GM19099 (cell line): Measurements from ENCODE around the gene POLD2.

Experiments
- POLR2A ChIP-seq: IDR thresholded peaks from 3 replicates; pipeline ENCODE4 v1.6.1; 2011; ENCODE audit warnings: low read depth; ENCODE audit not compliant: insufficient read length; ENCODE audit errors: extremely low read depth

The POLD2 gene

GRCh38 chr7:44104860-44105771 lies 18.2 kb downstream of the POLD2 start:
- TF ChIP-seq POLR2A: no peak

- TF ChIP-seq POLR2A: no peak
Measured at GRCh38 chr7:44103923-44104859, 19.2 kb downstream of the POLD2 start, which contains the start of gene AEBP1. TSS of gene AEBP1 (plus strand) at chr7:44104345. CDS start at chr7:44104666, 321 bp downstream.

- TF ChIP-seq POLR2A: no peak
Measured at GRCh38 chr7:44103566-44103922, 19.8 kb downstream of the POLD2 start.

- no peak for TF ChIP-seq POLR2A
Measured at GRCh38 chr7:44102846-44103565, 20.3 kb downstream of the POLD2 start.

GRCh38 chr7:44101966-44102845 lies 21.1 kb downstream of the POLD2 start:
- TF ChIP-seq POLR2A: no peak

GRCh38 chr7:44101303-44101965 lies 21.9 kb downstream of the POLD2 start:
- no peak for TF ChIP-seq POLR2A

- TF ChIP-seq POLR2A: no peak
Measured at GRCh38 chr7:44100458-44101302, 22.7 kb downstream of the POLD2 start.

GRCh38 chr7:44099669-44100068 lies 23.7 kb downstream of the POLD2 start:
- TF ChIP-seq POLR2A: no peak

GRCh38 chr7:44098092-44099068 lies 25.0 kb downstream of the POLD2 start:
- TF ChIP-seq POLR2A: no peak

- TF ChIP-seq POLR2A: no peak
Measured at GRCh38 chr7:44097064-44097932, 26.1 kb downstream of the POLD2 start.
